ENCODE data around the gene KIF5C. TPM values are rescaled to one million over a fixed set of nuclear protein-coding genes. Genes with fewer than 3 reads are reported as not detected.

Gene KIF5C
- polyA plus RNA-seq, 1 donor (not counting 4 experiments of a cell fraction or from before 2014, with no cell fraction given), result 0.03 TPM

DNA sequence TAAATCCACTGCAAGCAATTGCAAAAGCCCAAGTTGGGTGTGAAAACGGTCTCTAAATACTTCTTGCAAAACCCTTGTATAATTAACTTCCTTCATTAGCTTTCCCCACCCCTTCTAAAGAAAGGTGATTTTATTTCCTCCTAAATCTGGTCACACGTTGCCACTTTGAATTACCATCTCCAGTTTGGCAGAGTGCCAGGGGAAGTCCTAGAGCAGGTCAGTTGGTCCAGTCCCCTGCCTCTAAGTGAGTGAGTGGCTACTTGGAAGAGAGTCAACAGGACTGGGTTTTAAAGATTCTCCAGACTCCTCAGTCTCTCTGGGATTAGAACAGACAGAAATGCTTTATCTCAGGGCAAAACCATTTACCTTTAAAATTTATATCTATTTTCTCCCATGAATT is 144.7 kb downstream of the KIF5C start:
- no peak for DNase-seq (ENCODE audit: low read depth, low spot score)
- Histone ChIP-seq H3K27me3 (ENCODE audit: control insufficient read depth, extremely low read depth, insufficient read depth, low read length) (peaks cover 4% of the 10 kb centered on the region), H2AFZ (ENCODE audit: control insufficient read depth, low read length) (no peak overlapping the region), H3K36me3 (ENCODE audit: control insufficient read depth in 2 of 2, extremely low read depth in 1 of 2, insufficient read depth in 2 of 2, low read length in 2 of 2) (no peaks in the 10 kb centered on the region), H3K27ac (ENCODE audit: control insufficient read depth, insufficient read depth, low read length) (no peak overlapping the region), H3K9ac (ENCODE audit: control insufficient read depth, extremely low read depth, insufficient read depth, low read length) (no peak overlapping the region), H4K20me1 (ENCODE audit: control insufficient read depth, extremely low read depth, insufficient read depth, low read length) (no peaks in the 10 kb centered on the region), H3K9me3 (ENCODE audit: control insufficient read depth, low read depth, low read length) (no peaks in the 10 kb centered on the region), H3K4me1 (ENCODE audit: control insufficient read depth, extremely low read depth, insufficient read depth, low read length) (no peaks in the 10 kb centered on the region), H3K4me2 (ENCODE audit: control insufficient read depth, extremely low read depth, insufficient read depth, low read depth, low read length) (no peak overlapping the region), H3K4me3 (ENCODE audit: control insufficient read depth in 2 of 3, extremely low read depth in 1 of 3, insufficient read depth in 2 of 3, low read depth in 1 of 3, low read length in 3 of 3) (no peak overlapping the region), H3K79me2 (ENCODE audit: control insufficient read depth, insufficient read depth, low read length) (no peaks in the 10 kb centered on the region), H3K9me1 (ENCODE audit: control insufficient read depth, extremely low read depth, insufficient read depth, low read length) (no peaks in the 10 kb centered on the region)
- no peak for FAIRE-seq
- TF ChIP-seq, protein P1, sequence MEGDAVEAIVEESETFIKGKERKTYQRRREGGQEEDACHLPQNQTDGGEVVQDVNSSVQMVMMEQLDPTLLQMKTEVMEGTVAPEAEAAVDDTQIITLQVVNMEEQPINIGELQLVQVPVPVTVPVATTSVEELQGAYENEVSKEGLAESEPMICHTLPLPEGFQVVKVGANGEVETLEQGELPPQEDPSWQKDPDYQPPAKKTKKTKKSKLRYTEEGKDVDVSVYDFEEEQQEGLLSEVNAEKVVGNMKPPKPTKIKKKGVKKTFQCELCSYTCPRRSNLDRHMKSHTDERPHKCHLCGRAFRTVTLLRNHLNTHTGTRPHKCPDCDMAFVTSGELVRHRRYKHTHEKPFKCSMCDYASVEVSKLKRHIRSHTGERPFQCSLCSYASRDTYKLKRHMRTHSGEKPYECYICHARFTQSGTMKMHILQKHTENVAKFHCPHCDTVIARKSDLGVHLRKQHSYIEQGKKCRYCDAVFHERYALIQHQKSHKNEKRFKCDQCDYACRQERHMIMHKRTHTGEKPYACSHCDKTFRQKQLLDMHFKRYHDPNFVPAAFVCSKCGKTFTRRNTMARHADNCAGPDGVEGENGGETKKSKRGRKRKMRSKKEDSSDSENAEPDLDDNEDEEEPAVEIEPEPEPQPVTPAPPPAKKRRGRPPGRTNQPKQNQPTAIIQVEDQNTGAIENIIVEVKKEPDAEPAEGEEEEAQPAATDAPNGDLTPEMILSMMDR (optimal IDR thresholded peaks at IDR 0.05 in 1 of 3, IDR thresholded peaks at IDR 0.05 in 1 of 3, conservative IDR thresholded peaks at IDR 0.05 in 1 of 3; ENCODE audit: extremely low read depth in 1 of 3, insufficient read depth in 2 of 3, low read length in 3 of 3), result no peak
- no peak for TF ChIP-seq EZH2 (IDR thresholded peaks at IDR 0.05; ENCODE audit: low read length)
- dilution Hi-C loops (cut with MboI; ENCODE audit: extremely low pct_ligation_motif_present, low sequenced_read_pairs), result loop anchor here (10.0 kb wide), 1 partner anchor 545 kb away; no protein-coding TSS in a partner anchor

- H3K27ac ChIP-seq (ENCODE audit: control insufficient read depth, insufficient read depth, low read length), result no peak overlapping the region
- no peak overlapping the region for H3K9ac ChIP-seq (ENCODE audit: control insufficient read depth, extremely low read depth, insufficient read depth, low read length)
- H3K36me3 ChIP-seq (ENCODE audit: control insufficient read depth in 2 of 2, extremely low read depth in 1 of 2, insufficient read depth in 2 of 2, low read length in 2 of 2), result no peaks in the 10 kb centered on the region
- no peak overlapping the region for H3K4me3 ChIP-seq (ENCODE audit: control insufficient read depth in 2 of 3, extremely low read depth in 1 of 3, insufficient read depth in 2 of 3, low read depth in 1 of 3, low read length in 3 of 3)
- no peak overlapping the region for H2AFZ ChIP-seq (ENCODE audit: control insufficient read depth, low read length)
- TF ChIP-seq, protein P1 (optimal IDR thresholded peaks at IDR 0.05 in 1 of 3, IDR thresholded peaks at IDR 0.05 in 1 of 3, conservative IDR thresholded peaks at IDR 0.05 in 1 of 3; ENCODE audit: extremely low read depth in 1 of 3, insufficient read depth in 2 of 3, low read length in 3 of 3), result no peak
- no peak for TF ChIP-seq EZH2 (IDR thresholded peaks at IDR 0.05; ENCODE audit: low read length)
- peaks cover 4% of the 10 kb centered on the region for H3K27me3 ChIP-seq (ENCODE audit: control insufficient read depth, extremely low read depth, insufficient read depth, low read length)
- dilution Hi-C loops (cut with MboI; ENCODE audit: extremely low pct_ligation_motif_present, low sequenced_read_pairs), result loop anchor here (10.0 kb wide), 1 partner anchor 544 kb away; no protein-coding TSS in a partner anchor
- no peaks in the 10 kb centered on the region for H3K4me1 ChIP-seq (ENCODE audit: control insufficient read depth, extremely low read depth, insufficient read depth, low read length)
- no peaks in the 10 kb centered on the region for H4K20me1 ChIP-seq (ENCODE audit: control insufficient read depth, extremely low read depth, insufficient read depth, low read length)
- H3K79me2 ChIP-seq (ENCODE audit: control insufficient read depth, insufficient read depth, low read length), result no peaks in the 10 kb centered on the region
- DNase-seq (ENCODE audit: low read depth, low spot score) (no peak), FAIRE-seq (no peak)
- H3K9me1 ChIP-seq (ENCODE audit: control insufficient read depth, extremely low read depth, insufficient read depth, low read length), result no peaks in the 10 kb centered on the region
- no peak overlapping the region for H3K4me2 ChIP-seq (ENCODE audit: control insufficient read depth, extremely low read depth, insufficient read depth, low read depth, low read length)
- H3K9me3 ChIP-seq (ENCODE audit: control insufficient read depth, low read depth, low read length), result no peaks in the 10 kb centered on the region
Measured at GRCh38 chr2:149020432-149020851, 145.4 kb downstream of the KIF5C start.
